Tibial nerve (tissue), 4 donors: Measurements from ENCODE around the gene FBXL19. TPM values are rescaled to one million over a fixed set of nuclear protein-coding genes. Genes with fewer than 3 reads are reported as not detected.
"Not testable (repeated sequence)": the region's sequence is repeated elsewhere in the genome, so short reads cannot be mapped to it uniquely, and the experiment has no call there.

Experiments
- DNase-seq, 2 donors: peaks; one replicate each; pipeline ENCODE4 v3.0.0-alpha.2; 2019; ENCODE audit warnings: low spot score in 2 of 2
- H3K27ac ChIP-seq, 4 donors: fragments of 200-600 bp; sonication (generic) in 3 of 4; one replicate each; pipeline ENCODE4 v1.5.1; 2017 to 2019; ENCODE audit warnings: mild to moderate bottlenecking in 1 of 4
- H3K27me3 ChIP-seq, 2 donors: fragments of 200-600 bp; sonication (generic) in 1 of 2; one replicate each; pipeline versions ENCODE4 v1.5.1 to v1.6.0; 2017 to 2019
- H3K36me3 ChIP-seq, 3 donors: fragments of 200-600 bp; sonication (generic); one replicate each; pipeline ENCODE4 v1.5.1; 2018 to 2019
- H3K4me1 ChIP-seq, 4 donors: fragments of 200-600 bp; sonication (generic) in 3 of 4; one replicate each; pipeline ENCODE4 v1.5.1; 2017 to 2019
- H3K4me3 ChIP-seq, 4 donors: fragments of 200-600 bp; sonication (generic) in 3 of 4; one replicate each; pipeline ENCODE4 v1.5.1; 2017 to 2019; ENCODE audit warnings: mild to moderate bottlenecking in 1 of 4, moderate library complexity in 1 of 4
- H3K9me3 ChIP-seq, 4 donors: fragments of 200-600 bp; sonication (generic) in 3 of 4; one replicate each; pipeline ENCODE4 v1.5.1; 2017 to 2019
- EP300 ChIP-seq, 2 donors: sonication (generic); formaldehyde crosslinking; IDR thresholded peaks; one replicate each; pipeline ENCODE4 v1.6.1; 2017; ENCODE audit warnings: antibody characterized with exemption in 2 of 2, mild to moderate bottlenecking in 1 of 2
- POLR2A ChIP-seq, 2 donors: fragments of 450-650 bp; IDR thresholded peaks; one replicate each; pipeline ENCODE4 v1.6.1; 2017; ENCODE audit warnings: antibody characterized with exemption in 2 of 2, mild to moderate bottlenecking in 2 of 2, moderate library complexity in 2 of 2
- WGBS, 2 donors: methylation state at CpG; one replicate each; pipeline ENCODE4 v1.1.5; 2018; 5-methylcytosine and 5-hydroxymethylcytosine counted together
- total RNA-seq, 4 donors: library from RNA; depleted of rRNA; stranded (reverse); fragments of >200 nt; gene quantifications; one replicate each; pipeline ENCODE4 v1.1.0, GENCODE V29; 2016
- TF ChIP-seq, protein P1 (sequence below), 5 experiments: fragments of 200-600 bp in 3 of 5; fragments of 450-650 bp in 2 of 5; sonication (generic) in 3 of 5; IDR thresholded peaks; one replicate each; pipeline ENCODE4 v1.5.1; 2016 to 2019; ENCODE audit warnings: antibody characterized with exemption in 5 of 5, mild to moderate bottlenecking in 3 of 5, moderate library complexity in 2 of 5

FBXL19 gene
- total RNA-seq, 4 donors from 2014 or later: 7.4 to 25.8 (median 16.7) TPM

DNA sequence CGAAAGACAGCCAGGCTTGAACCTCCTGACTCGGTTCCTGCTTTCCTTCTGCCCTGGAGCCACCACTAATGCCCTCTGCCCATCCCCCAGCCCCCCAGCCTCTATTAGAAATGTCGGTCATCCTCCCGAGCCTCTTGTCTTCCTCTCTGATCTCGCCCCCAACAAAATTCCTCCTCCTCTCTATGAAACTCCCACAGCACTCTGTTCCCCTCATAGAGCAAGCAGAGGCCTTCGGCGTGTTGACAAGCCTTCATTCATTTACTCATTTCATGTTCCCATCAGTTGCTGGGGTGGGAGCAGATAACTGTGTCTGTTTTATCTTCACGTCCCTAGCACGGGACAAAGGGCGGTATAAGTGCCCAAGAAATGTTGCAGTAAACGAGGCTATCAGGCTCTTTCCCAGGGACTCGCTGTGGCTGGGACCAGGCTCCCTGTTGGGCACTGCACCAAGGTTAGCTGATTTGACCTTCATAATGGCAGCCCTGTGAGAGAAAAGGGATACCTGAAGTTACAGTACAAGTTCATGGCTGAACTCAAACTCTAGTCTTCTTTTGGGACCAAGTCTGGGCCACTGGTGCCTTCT is 7.8 kb downstream of the FBXL19 start:
- 69% methylated on average over 12 of the region's 12 CpGs for WGBS, 2 donors
- TF ChIP-seq, protein P1, sequence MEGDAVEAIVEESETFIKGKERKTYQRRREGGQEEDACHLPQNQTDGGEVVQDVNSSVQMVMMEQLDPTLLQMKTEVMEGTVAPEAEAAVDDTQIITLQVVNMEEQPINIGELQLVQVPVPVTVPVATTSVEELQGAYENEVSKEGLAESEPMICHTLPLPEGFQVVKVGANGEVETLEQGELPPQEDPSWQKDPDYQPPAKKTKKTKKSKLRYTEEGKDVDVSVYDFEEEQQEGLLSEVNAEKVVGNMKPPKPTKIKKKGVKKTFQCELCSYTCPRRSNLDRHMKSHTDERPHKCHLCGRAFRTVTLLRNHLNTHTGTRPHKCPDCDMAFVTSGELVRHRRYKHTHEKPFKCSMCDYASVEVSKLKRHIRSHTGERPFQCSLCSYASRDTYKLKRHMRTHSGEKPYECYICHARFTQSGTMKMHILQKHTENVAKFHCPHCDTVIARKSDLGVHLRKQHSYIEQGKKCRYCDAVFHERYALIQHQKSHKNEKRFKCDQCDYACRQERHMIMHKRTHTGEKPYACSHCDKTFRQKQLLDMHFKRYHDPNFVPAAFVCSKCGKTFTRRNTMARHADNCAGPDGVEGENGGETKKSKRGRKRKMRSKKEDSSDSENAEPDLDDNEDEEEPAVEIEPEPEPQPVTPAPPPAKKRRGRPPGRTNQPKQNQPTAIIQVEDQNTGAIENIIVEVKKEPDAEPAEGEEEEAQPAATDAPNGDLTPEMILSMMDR (IDR thresholded peaks at IDR 0.05): no peak
- TF ChIP-seq POLR2A (IDR thresholded peaks at IDR 0.05): no peak
- no peak for TF ChIP-seq EP300 (IDR thresholded peaks at IDR 0.05)
- no peak overlapping the region for H3K4me3 ChIP-seq
- peaks cover 0 to 8% (median 0%) of the 10 kb centered on the region in 4 donors for H3K4me1 ChIP-seq
- H3K27ac ChIP-seq: no peak overlapping the region
- peaks cover 0 to 92% (median 0%) of the 10 kb centered on the region in 3 donors for H3K36me3 ChIP-seq
- H3K27me3 ChIP-seq: no peaks in the 10 kb centered on the region
- DNase-seq: no peak
- no peaks in the 10 kb centered on the region for H3K9me3 ChIP-seq

DNA sequence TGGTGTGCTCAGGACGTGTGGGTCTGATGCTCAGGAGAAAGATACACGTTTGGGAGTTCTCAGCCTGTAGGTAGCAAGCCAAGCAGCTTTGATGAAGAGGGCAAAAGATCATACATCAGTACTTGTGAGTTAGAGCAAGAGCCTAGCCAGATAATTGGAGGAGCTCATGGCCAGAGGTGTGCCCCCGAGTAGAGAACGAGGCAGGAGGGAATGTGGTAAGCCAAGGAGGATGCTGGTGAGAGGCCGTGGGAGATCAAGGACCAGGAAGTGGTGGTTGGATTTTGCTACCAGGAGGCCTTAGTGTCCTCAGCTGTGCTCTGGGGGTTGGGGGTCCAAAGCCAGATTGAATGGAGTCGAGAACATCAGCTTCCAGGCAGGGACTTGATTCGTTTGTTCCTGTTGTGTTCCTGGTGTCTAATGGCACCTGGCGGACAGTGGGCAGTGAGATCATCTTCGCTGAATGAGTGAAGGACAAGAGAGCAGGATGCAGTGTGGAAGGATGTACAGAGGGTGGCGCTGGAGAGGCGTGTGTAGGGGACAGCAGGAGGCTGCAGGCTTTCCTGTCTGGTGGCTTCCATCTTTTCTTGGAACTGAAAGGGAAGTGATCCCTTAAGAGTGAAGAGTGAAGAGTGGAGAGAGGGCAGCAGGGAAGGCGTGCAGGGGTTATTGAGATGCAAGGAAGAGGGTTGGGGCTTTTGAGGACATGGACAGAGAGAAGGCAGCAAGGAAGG is 11.6 kb downstream of the FBXL19 start:
- peak in 1 of 2 donors; percentile 60 for DNase-seq
- Histone ChIP-seq H3K4me1 (no peaks in the 10 kb centered on the region), H3K9me3 (no peaks in the 10 kb centered on the region), H3K36me3 (peaks cover 0 to 73% (median 0%) of the 10 kb centered on the region in 3 donors), H3K27ac (no peak overlapping the region), H3K4me3 (no peak overlapping the region), H3K27me3 (no peaks in the 10 kb centered on the region)
- TF ChIP-seq, protein P1 (IDR thresholded peaks at IDR 0.05): peak; percentile 30 to 40 (median 38)
- TF ChIP-seq EP300 (IDR thresholded peaks at IDR 0.05): no peak
- 69 to 70% methylated on average over 12 of the region's 12 CpGs for WGBS, 2 donors

DNA sequence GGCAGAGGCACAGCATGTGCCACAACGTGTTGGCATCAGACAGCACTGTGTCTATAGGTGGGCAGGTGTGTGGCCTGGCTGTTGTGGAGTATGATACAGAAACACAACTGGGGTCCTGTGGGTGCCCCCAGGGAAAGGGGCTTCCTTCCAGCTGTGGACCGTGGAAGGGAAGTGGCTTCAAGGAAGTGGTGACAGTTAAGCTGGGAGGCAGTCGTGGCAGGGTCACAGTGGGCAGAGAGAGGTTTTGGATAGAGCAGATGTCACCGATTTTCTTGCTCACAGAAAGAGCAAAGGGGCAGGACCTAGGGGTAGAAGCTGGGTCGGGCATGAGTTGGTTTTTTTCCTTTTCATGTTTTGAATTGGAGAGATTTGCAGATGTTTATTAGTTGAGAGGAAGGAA is 14.3 kb downstream of the FBXL19 start:
- no peaks in the 10 kb centered on the region for H3K9me3 ChIP-seq
- H3K27me3 ChIP-seq: no peaks in the 10 kb centered on the region
- TF ChIP-seq POLR2A (IDR thresholded peaks at IDR 0.05) (no peak), EP300 (IDR thresholded peaks at IDR 0.05) (no peak)
- H3K4me1 ChIP-seq: peaks cover 0 to 14% (median 4%) of the 10 kb centered on the region in 4 donors
- 49 to 50% methylated on average over 5 of the region's 5 CpGs for WGBS, 2 donors
- H3K36me3 ChIP-seq: peaks cover 0 to 65% (median 0%) of the 10 kb centered on the region in 3 donors
- peak overlapping the region in 1 of 4 donors; percentile 42 for H3K27ac ChIP-seq
- no peak for DNase-seq
- no peak overlapping the region for H3K4me3 ChIP-seq

DNA sequence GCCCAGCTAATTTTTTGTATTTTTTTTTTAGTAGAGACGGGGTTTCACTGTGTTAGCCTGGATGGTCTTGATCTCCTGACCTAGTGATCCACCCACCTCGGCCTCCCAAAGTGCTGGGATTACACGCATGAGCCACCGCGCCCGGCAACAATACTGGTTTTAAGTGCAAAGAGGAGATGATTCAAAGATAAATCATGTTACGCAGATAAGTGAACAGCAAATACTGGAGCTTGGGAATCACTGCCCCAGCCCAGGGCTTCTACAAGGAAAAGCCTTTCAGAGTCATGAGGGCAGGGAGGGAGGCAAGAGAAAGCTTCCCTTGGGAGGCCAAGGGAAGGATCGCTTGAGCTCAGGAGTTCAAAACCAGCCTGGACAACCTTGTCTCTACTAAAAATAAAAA is 16.2 kb downstream of the FBXL19 start:
- 85 to 95% methylated on average over 8 of the region's 8 CpGs for WGBS, 2 donors
- Histone ChIP-seq H3K36me3 (peaks cover 0 to 67% (median 0%) of the 10 kb centered on the region in 3 donors), H3K4me1 (peaks cover 0 to 14% (median 4%) of the 10 kb centered on the region in 4 donors)
- not testable (repeated sequence) for H3K9me3 ChIP-seq, H3K27ac ChIP-seq, H3K4me3 ChIP-seq, H3K27me3 ChIP-seq, DNase-seq

DNA sequence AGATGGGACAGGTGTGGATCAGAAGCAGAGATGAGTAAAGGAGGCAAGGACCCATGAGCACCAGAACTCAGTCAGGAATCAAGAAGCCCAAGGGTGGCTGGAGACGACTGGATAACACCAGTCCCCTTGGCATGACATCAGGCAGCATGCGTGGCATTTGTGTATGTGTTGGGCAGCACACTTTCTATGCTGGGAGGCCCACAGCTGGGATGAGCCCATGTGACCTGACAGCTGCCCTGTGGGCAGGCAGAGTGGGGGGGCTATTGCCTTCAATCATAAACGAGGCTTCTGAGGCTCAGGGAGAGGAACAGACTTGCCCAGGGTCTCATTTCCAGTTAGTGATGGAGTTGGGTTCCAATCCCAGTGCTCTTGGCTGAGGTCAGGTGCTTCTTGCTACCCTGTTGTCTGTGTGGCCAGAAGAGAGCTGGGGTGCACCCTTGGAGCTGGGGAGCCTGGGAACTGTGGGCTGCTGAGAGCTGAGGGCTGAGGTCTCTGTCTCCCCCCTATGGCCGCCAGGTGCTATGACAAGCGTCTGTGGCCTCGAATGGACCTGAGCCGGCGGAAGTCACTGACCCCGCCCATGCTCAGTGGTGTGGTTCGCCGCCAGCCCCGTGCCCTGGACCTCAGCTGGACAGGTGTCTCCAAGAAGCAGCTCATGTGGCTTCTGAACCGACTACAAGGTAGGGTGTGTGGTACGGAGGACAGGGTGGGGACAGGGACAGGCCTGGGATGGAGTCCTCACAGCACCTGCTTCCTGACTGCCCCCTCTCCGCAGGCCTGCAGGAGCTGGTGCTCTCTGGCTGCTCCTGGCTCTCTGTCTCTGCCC is 18.4 kb downstream of the FBXL19 start:
- Histone ChIP-seq H3K4me3 (no peak overlapping the region), H3K27ac (no peak overlapping the region), H3K36me3 (peaks cover 0 to 70% (median 0%) of the 10 kb centered on the region in 3 donors), H3K27me3 (no peaks in the 10 kb centered on the region), H3K4me1 (peaks cover 0 to 14% (median 4%) of the 10 kb centered on the region in 4 donors), H3K9me3 (no peaks in the 10 kb centered on the region)
- DNase-seq: peak; percentile 48 to 51
- 19% methylated on average over 8 to 14 of the region's 15 CpGs for WGBS, 2 donors
- TF ChIP-seq POLR2A (IDR thresholded peaks at IDR 0.05): no peak
- TF ChIP-seq EP300 (IDR thresholded peaks at IDR 0.05): no peak
- TF ChIP-seq, protein P1 (IDR thresholded peaks at IDR 0.05): peak; percentile 80 to 92 (median 90)
